HEK293 (cell line): ENCODE results near the gene ITGA7.

ENCODE experiments used
- CTCF ChIA-PET: fragments of 350-600 bp; formaldehyde crosslinking; extraction: SDS; loops from one replicate; lab custom pipeline; 2021; ENCODE audit warnings: antibody characterized with exemption; lab: Yijun Ruan, JAX
- POLR2A ChIA-PET: fragments of 300-600 bp; formaldehyde crosslinking; extraction: SDS; loops from one replicate; lab custom pipeline; 2020; ENCODE audit warnings: antibody characterized with exemption, inconsistent platforms; lab: Yijun Ruan, JAX
- H3K27ac ChIP-seq: fragments of 200-500 bp; sonication (Bioruptor generic); 2 replicates; pipeline ENCODE4 v1.5.1; 2014; ENCODE audit warnings: low read depth, low read length, control low read depth, inconsistent platforms; ENCODE audit errors: extremely low read depth
- H3K36me3 ChIP-seq, 2 experiments: fragments of 200-500 bp in 1 of 2; sonication (Bioruptor generic) in 1 of 2; 1 replicate in 1 of 2; 2 replicates in 1 of 2; pipeline ENCODE4 v1.5.1; 2014 to 2017; ENCODE audit warnings: inconsistent platforms in 2 of 2, low read length in 2 of 2; ENCODE audit not compliant: control insufficient read depth in 2 of 2, insufficient read depth in 1 of 2
- H3K4me1 ChIP-seq: fragments of 200-500 bp; sonication (Bioruptor generic); 2 replicates; pipeline ENCODE4 v1.5.1; 2014; ENCODE audit warnings: mild to moderate bottlenecking, low read length, inconsistent platforms; ENCODE audit not compliant: control insufficient read depth, insufficient read depth
- H3K4me3 ChIP-seq: 2 replicates; pipeline ENCODE4 v1.5.1; 2011; ENCODE audit warnings: low read depth, mild to moderate bottlenecking, control low read depth, low read length, moderate library complexity
- H3K9me3 ChIP-seq: fragments of 200-500 bp; sonication (Bioruptor generic); 2 replicates; pipeline ENCODE4 v1.5.1; 2014; ENCODE audit warnings: low read depth, low read length, inconsistent platforms; ENCODE audit not compliant: control insufficient read depth, insufficient read depth
- GLIS1 ChIP-seq: fragments of 450-650 bp; formaldehyde crosslinking; IDR thresholded peaks from 2 replicates; pipeline ENCODE4 v1.5.1; 2016; ENCODE audit warnings: missing biosample characterization, missing genetic modification characterization
- GLIS2 ChIP-seq: fragments of 450-650 bp; formaldehyde crosslinking; IDR thresholded peaks from 2 replicates; pipeline ENCODE4 v1.5.1; 2016; ENCODE audit warnings: missing biosample characterization, missing genetic modification characterization
- INSM2 ChIP-seq: fragments of 450-650 bp; formaldehyde crosslinking; IDR thresholded peaks from 2 replicates; pipeline ENCODE4 v1.5.1; 2016; ENCODE audit warnings: missing biosample characterization, missing genetic modification characterization
- KLF1 ChIP-seq: fragments of 450-650 bp; formaldehyde crosslinking; IDR thresholded peaks from 2 replicates; pipeline ENCODE4 v1.5.1; 2016; ENCODE audit warnings: missing biosample characterization, missing genetic modification characterization
- PRDM10 ChIP-seq: fragments of 450-650 bp; formaldehyde crosslinking; IDR thresholded peaks from 2 replicates; pipeline ENCODE4 v1.5.1; 2016; ENCODE audit warnings: missing biosample characterization, missing genetic modification characterization
- PRDM4 ChIP-seq: fragments of 450-650 bp; formaldehyde crosslinking; IDR thresholded peaks from 2 replicates; pipeline ENCODE4 v1.5.1; 2017; ENCODE audit warnings: missing biosample characterization, missing genetic modification characterization
- ZNF335 ChIP-seq: fragments of 450-650 bp; formaldehyde crosslinking; conservative IDR thresholded peaks from 2 replicates; pipeline ENCODE4 v1.5.1; 2016; ENCODE audit warnings: missing biosample characterization, missing genetic modification characterization
- ZNF394 ChIP-seq: fragments of 450-650 bp; formaldehyde crosslinking; IDR thresholded peaks from 2 replicates; pipeline ENCODE4 v1.5.1; 2016; ENCODE audit warnings: missing biosample characterization, missing genetic modification characterization, mild to moderate bottlenecking, moderate library complexity, borderline replicate concordance
- ZNF501 ChIP-seq: fragments of 450-650 bp; formaldehyde crosslinking; IDR thresholded peaks from 2 replicates; pipeline ENCODE4 v1.5.1; 2016; ENCODE audit warnings: missing biosample characterization, missing genetic modification characterization
- ZNF623 ChIP-seq: fragments of 450-650 bp; formaldehyde crosslinking; IDR thresholded peaks from 2 replicates; pipeline ENCODE4 v1.5.1; 2016; ENCODE audit warnings: missing biosample characterization, missing genetic modification characterization
- ZNF837 ChIP-seq: fragments of 450-650 bp; formaldehyde crosslinking; IDR thresholded peaks from 2 replicates; pipeline ENCODE4 v1.5.1; 2016; ENCODE audit warnings: missing biosample characterization, missing genetic modification characterization

The ITGA7 gene

GRCh38 chr12:55717011-55718007 is 9.6 kb upstream of the ITGA7 start (continued):
- TF ChIP-seq KLF1 (tag by site-specific recombination) (0 out of 2 replicates have a peak, but pooled peaks have one; percentile 6), ZNF394 (tag by site-specific recombination) (peak; percentile 48; the same call in 1 of the 2 replicates)
- TF ChIP-seq, all 188 proteins: peak for 5

- peaks cover 0 to 20% of the 10 kb centered on the region in 2 experiments; a peak in 1 of 3 replicates for H3K36me3 ChIP-seq
- 0 out of 2 replicates have a peak, but pooled peaks have one; percentile 6 for TF ChIP-seq GLIS2
- TF ChIP-seq INSM2 (tag by site-specific recombination): 0 out of 2 replicates have a peak, but pooled peaks have one; percentile 9
- peak; percentile 98 for TF ChIP-seq PRDM10 (tag by site-specific recombination)
- TF ChIP-seq GLIS1: peak; percentile 39
- peak; percentile 12; the same call in 1 of the 2 replicates for TF ChIP-seq PRDM4 (tag by site-specific recombination)
- TF ChIP-seq ZNF335 (tag by site-specific recombination): peak; percentile 18
- no peak for TF ChIP-seq ZNF501
- no peak for TF ChIP-seq ZNF623 (tag by site-specific recombination)
- TF ChIP-seq ZNF837 (tag by site-specific recombination): no peak
- POLR2A ChIA-PET: interaction anchor here (1.2 to 2.7 kb wide), 6 partner anchors 8 to 101 kb away, joined by 3 to 17 read pairs (median 4); partner anchors contain the start of genes CD63, ORMDL2 and SARNP
- H3K4me1 ChIP-seq: peaks cover 13% of the 10 kb centered on the region; the same call in 1 of the 2 replicates
- H3K27ac ChIP-seq: peak overlapping the region; percentile 77
- peak overlapping the region; percentile 83 for H3K4me3 ChIP-seq
- no peaks in the 10 kb centered on the region for H3K9me3 ChIP-seq
- CTCF ChIA-PET: interaction anchor here (0.6 to 3.0 kb wide), 7 partner anchors 10 to 219 kb away, joined by 3 to 21 read pairs (median 3); no protein-coding TSS in a partner anchor
Measured at GRCh38 chr12:55716582-55716957, 8.9 kb upstream of the ITGA7 start.
